ENCODE measurements around the gene POR. TPM values are rescaled to one million over a fixed set of nuclear protein-coding genes. Genes with fewer than 3 reads are reported as not detected.

The POR gene
- total and polyA plus RNA-seq, 2 of the 13 experiments (the other 11 are each of a cell fraction or from before 2014, with no cell fraction given), result 145 to 266 TPM

DNA sequence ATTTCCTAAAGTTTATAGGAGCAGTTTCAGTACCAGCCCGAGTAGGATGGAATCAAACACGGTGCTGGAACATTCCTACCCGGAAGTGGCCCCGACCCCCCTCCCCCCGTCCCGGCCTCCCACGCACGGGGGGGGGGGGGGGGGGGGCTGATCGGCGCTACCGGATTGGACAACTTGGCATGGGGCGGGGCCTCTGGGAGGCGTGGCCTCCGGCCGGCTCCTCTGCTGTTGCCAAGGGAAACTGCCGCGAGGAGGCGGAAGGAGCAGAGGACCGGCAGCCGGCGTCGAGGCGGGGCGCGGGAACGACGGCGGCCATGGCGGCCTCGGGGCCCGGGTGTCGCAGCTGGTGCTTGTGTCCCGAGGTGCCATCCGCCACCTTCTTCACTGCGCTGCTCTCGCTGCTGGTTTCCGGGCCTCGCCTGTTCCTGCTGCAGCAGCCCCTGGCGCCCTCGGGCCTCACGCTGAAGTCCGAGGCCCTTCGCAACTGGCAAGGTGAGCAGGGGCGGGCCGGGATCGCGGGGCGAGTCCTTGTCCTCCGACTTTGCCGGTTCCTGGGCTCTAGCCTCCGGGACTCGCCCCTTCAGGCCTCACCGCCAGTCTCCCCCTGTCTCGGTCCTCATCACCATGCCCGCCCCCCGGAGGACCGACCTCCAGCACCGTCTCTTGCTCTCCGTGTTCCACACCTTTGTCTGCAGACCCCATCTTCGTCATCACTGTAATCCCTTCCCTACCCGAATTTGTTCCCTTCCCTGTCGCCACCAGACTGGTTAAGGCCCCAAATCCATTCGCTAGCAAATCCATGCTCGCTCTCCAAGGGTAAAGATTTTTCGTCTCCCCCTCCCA lies 36.0 kb upstream of the POR start, which contains the start of gene RHBDD2 (continued):
- TF ChIP-seq, protein P1, sequence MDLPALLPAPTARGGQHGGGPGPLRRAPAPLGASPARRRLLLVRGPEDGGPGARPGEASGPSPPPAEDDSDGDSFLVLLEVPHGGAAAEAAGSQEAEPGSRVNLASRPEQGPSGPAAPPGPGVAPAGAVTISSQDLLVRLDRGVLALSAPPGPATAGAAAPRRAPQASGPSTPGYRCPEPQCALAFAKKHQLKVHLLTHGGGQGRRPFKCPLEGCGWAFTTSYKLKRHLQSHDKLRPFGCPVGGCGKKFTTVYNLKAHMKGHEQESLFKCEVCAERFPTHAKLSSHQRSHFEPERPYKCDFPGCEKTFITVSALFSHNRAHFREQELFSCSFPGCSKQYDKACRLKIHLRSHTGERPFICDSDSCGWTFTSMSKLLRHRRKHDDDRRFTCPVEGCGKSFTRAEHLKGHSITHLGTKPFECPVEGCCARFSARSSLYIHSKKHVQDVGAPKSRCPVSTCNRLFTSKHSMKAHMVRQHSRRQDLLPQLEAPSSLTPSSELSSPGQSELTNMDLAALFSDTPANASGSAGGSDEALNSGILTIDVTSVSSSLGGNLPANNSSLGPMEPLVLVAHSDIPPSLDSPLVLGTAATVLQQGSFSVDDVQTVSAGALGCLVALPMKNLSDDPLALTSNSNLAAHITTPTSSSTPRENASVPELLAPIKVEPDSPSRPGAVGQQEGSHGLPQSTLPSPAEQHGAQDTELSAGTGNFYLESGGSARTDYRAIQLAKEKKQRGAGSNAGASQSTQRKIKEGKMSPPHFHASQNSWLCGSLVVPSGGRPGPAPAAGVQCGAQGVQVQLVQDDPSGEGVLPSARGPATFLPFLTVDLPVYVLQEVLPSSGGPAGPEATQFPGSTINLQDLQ (CRISPR knock-in tag; IDR thresholded peaks at IDR 0.05), result peak; percentile 69; the same call in 1 of the 2 replicates
- TF ChIP-seq, protein P2, sequence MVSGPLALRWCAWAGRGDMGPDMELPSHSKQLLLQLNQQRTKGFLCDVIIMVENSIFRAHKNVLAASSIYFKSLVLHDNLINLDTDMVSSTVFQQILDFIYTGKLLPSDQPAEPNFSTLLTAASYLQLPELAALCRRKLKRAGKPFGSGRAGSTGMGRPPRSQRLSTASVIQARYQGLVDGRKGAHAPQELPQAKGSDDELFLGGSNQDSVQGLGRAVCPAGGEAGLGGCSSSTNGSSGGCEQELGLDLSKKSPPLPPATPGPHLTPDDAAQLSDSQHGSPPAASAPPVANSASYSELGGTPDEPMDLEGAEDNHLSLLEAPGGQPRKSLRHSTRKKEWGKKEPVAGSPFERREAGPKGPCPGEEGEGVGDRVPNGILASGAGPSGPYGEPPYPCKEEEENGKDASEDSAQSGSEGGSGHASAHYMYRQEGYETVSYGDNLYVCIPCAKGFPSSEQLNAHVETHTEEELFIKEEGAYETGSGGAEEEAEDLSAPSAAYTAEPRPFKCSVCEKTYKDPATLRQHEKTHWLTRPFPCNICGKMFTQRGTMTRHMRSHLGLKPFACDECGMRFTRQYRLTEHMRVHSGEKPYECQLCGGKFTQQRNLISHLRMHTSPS (CRISPR knock-in tag; IDR thresholded peaks at IDR 0.05; ENCODE audit: low read depth), result no peak
- TF ChIP-seq, protein P3, sequence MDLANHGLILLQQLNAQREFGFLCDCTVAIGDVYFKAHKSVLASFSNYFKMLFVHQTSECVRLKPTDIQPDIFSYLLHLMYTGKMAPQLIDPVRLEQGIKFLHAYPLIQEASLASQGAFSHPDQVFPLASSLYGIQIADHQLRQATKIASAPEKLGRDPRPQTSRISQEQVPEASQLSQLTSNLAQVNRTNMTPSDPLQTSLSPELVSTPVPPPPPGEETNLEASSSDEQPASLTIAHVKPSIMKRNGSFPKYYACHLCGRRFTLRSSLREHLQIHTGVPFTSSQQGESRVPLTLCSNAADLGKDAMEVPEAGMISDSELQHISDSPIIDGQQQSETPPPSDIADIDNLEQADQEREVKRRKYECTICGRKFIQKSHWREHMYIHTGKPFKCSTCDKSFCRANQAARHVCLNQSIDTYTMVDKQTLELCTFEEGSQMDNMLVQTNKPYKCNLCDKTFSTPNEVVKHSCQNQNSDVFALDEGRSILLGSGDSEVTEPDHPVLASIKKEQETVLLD (CRISPR knock-in tag; IDR thresholded peaks at IDR 0.05; ENCODE audit: low read depth), result no peak
- TF ChIP-seq HNF4A (CRISPR knock-in tag; IDR thresholded peaks at IDR 0.05) (no peak; the same call in 1 of the 2 replicates), ZNF121 (CRISPR knock-in tag; IDR thresholded peaks at IDR 0.05) (no peak), CBX1 (IDR thresholded peaks at IDR 0.05; ENCODE audit: low read depth) (peak; percentile 62), SP140L (CRISPR knock-in tag; IDR thresholded peaks at IDR 0.05; ENCODE audit: borderline replicate concordance) (no peak), CHD4 (IDR thresholded peaks at IDR 0.05; ENCODE audit: borderline replicate concordance, low read length) (no peak), KMT2B (CRISPR knock-in tag; IDR thresholded peaks at IDR 0.05) (peak; percentile 85), RFXANK (CRISPR knock-in tag; IDR thresholded peaks at IDR 0.05) (0 out of 2 replicates have a peak, but pooled peaks have one; percentile 61), ZNF446 (CRISPR knock-in tag; IDR thresholded peaks at IDR 0.05) (peak; percentile 82), SATB2 (CRISPR knock-in tag; IDR thresholded peaks at IDR 0.05) (peak; percentile 30; the same call in 1 of the 2 replicates)
- TF ChIP-seq, protein P4, sequence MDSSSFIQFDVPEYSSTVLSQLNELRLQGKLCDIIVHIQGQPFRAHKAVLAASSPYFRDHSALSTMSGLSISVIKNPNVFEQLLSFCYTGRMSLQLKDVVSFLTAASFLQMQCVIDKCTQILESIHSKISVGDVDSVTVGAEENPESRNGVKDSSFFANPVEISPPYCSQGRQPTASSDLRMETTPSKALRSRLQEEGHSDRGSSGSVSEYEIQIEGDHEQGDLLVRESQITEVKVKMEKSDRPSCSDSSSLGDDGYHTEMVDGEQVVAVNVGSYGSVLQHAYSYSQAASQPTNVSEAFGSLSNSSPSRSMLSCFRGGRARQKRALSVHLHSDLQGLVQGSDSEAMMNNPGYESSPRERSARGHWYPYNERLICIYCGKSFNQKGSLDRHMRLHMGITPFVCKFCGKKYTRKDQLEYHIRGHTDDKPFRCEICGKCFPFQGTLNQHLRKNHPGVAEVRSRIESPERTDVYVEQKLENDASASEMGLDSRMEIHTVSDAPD (CRISPR knock-in tag; IDR thresholded peaks at IDR 0.05), result no peak
- TF ChIP-seq, protein P5, sequence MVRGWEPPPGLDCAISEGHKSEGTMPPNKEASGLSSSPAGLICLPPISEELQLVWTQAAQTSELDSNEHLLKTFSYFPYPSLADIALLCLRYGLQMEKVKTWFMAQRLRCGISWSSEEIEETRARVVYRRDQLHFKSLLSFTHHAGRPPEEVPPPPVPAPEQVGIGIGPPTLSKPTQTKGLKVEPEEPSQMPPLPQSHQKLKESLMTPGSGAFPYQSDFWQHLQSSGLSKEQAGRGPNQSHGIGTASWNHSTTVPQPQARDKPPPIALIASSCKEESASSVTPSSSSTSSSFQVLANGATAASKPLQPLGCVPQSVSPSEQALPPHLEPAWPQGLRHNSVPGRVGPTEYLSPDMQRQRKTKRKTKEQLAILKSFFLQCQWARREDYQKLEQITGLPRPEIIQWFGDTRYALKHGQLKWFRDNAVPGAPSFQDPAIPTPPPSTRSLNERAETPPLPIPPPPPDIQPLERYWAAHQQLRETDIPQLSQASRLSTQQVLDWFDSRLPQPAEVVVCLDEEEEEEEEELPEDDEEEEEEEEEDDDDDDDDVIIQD (CRISPR knock-in tag; IDR thresholded peaks at IDR 0.05; ENCODE audit: low read depth), result no peak
- TF ChIP-seq, protein P6, sequence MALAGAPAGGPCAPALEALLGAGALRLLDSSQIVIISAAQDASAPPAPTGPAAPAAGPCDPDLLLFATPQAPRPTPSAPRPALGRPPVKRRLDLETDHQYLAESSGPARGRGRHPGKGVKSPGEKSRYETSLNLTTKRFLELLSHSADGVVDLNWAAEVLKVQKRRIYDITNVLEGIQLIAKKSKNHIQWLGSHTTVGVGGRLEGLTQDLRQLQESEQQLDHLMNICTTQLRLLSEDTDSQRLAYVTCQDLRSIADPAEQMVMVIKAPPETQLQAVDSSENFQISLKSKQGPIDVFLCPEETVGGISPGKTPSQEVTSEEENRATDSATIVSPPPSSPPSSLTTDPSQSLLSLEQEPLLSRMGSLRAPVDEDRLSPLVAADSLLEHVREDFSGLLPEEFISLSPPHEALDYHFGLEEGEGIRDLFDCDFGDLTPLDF (CRISPR knock-in tag; IDR thresholded peaks at IDR 0.05), result no peak; the same call in none of the 2 replicates
- TF ChIP-seq, protein P7, sequence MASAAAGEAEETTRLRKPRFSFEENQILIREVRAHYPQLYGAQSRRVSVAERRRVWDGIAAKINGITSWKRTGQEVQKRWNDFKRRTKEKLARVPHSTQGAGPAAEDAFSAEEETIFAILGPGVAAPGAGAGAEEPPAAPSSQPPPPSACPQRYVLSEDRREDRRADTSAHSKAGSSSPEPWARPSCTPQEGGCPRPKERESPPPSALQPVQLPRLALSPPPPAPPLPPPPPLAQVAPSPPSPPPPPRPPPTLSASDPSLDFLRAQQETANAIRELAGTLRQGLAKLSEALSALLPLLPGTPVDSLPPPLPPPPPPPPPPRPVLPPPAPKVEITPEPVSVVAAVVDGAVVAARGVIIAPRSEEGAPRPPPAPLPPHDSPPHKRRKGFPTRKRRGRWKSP (CRISPR knock-in tag; IDR thresholded peaks at IDR 0.05), result no peak
